Urinary bladder (tissue), 4 donors: ENCODE results near the gene TBCC. TPM values are rescaled to one million over a fixed set of nuclear protein-coding genes. Genes with fewer than 3 reads are reported as not detected.

Experiments used
- DNase-seq: peaks from one replicate; pipeline ENCODE4 v3.0.0-alpha.2; 2015; ENCODE audit errors: extremely low spot score
- H3K27ac ChIP-seq: one replicate; pipeline ENCODE4 v1.5.1; 2013; ENCODE audit warnings: low read depth, mild to moderate bottlenecking, moderate library complexity
- H3K36me3 ChIP-seq: one replicate; pipeline ENCODE4 v1.6.1; 2013; ENCODE audit warnings: mild to moderate bottlenecking, moderate library complexity; ENCODE audit not compliant: insufficient read depth
- H3K4me1 ChIP-seq: one replicate; pipeline ENCODE4 v1.6.1; 2013; ENCODE audit warnings: mild to moderate bottlenecking, moderate library complexity; ENCODE audit not compliant: insufficient read depth
- H3K4me3 ChIP-seq: one replicate; pipeline ENCODE4 v1.5.1; 2013; ENCODE audit warnings: low read depth, low read length
- WGBS: extraction: QIAGEN DNeasy Blood & Tissue Kit; methylation state at CpG from one replicate; pipeline ENCODE4 v1.1.7; 2013; 5-methylcytosine and 5-hydroxymethylcytosine counted together
- polyA plus RNA-seq: library from polyadenylated mRNA; stranded (reverse); fragments of 200-250 nt; gene quantifications from one replicate; pipeline ENCODE4 v1.2.3, GENCODE V29; 2013
- total RNA-seq: library from RNA; depleted of rRNA; stranded (reverse); fragments of >200 nt; gene quantifications from one replicate; pipeline ENCODE4 v1.2.3, GENCODE V29; 2014
- donor health status: healthy with polysubstance abuse.
- donor health status: healthy.

Gene TBCC
- total RNA-seq = 31.4 TPM
- polyA plus RNA-seq = 29.8 TPM

GRCh38 chr6:42745640-42746462 lies at the start of gene TBCC:
TSS of gene TBCC (minus strand) at chr6:42746103. CDS start at chr6:42746073, 30 bp downstream.
- under 1% methylated on average over 57 of the region's 57 CpGs for WGBS
- Histone ChIP-seq H3K4me3 (peak within 1 kb of the TSS; percentile 87), H3K36me3 (no peaks in the 10 kb centered on the region), H3K4me1 (no peaks in the 10 kb centered on the region), H3K27ac (peak within 1 kb of the TSS; percentile 95)
- DNase-seq = peak; percentile 98

- H3K4me1 ChIP-seq = no peaks in the 10 kb centered on the region
- no peak overlapping the region for H3K27ac ChIP-seq
- WGBS = 96% methylated on average over 1 of the region's 1 CpG
- H3K36me3 ChIP-seq = no peaks in the 10 kb centered on the region
- H3K4me3 ChIP-seq = no peak overlapping the region
- DNase-seq = no peak
Measured at GRCh38 chr6:42795651-42796050, 49.7 kb upstream of the TBCC start.

- WGBS = 88% methylated on average over 3 of the region's 3 CpGs
- Histone ChIP-seq H3K27ac (no peak overlapping the region), H3K36me3 (no peaks in the 10 kb centered on the region), H3K4me3 (no peak overlapping the region), H3K4me1 (no peaks in the 10 kb centered on the region)
- no peak for DNase-seq
Measured at GRCh38 chr6:42791706-42792320, 45.9 kb upstream of the TBCC start.

GRCh38 chr6:42790549-42791181 lies 44.8 kb upstream of the TBCC start:
- Histone ChIP-seq H3K27ac (no peak overlapping the region), H3K4me1 (no peaks in the 10 kb centered on the region), H3K36me3 (no peaks in the 10 kb centered on the region), H3K4me3 (no peak overlapping the region)
- 31% methylated on average over 5 of the region's 5 CpGs for WGBS
- no peak for DNase-seq

GRCh38 chr6:42788671-42789070 lies 42.8 kb upstream of the TBCC start:
- no peak overlapping the region for H3K4me3 ChIP-seq
- no peak for DNase-seq
- H3K4me1 ChIP-seq = no peaks in the 10 kb centered on the region
- WGBS = 86% methylated on average over 4 of the region's 4 CpGs
- no peak overlapping the region for H3K27ac ChIP-seq
- H3K36me3 ChIP-seq = no peaks in the 10 kb centered on the region

GRCh38 chr6:42787063-42787472 lies 41.2 kb upstream of the TBCC start:
- no peaks in the 10 kb centered on the region for H3K36me3 ChIP-seq
- no peaks in the 10 kb centered on the region for H3K4me1 ChIP-seq
- DNase-seq = no peak
- H3K27ac ChIP-seq = peak overlapping the region; percentile 19
- no peak overlapping the region for H3K4me3 ChIP-seq
- 75% methylated on average over 2 of the region's 2 CpGs for WGBS

GRCh38 chr6:42786525-42786985 lies 40.7 kb upstream of the TBCC start:
- DNase-seq = no peak
- H3K4me3 ChIP-seq = no peak overlapping the region
- 61% methylated on average over 3 of the region's 3 CpGs for WGBS
- no peaks in the 10 kb centered on the region for H3K36me3 ChIP-seq
- H3K27ac ChIP-seq = no peak overlapping the region
- no peaks in the 10 kb centered on the region for H3K4me1 ChIP-seq

GRCh38 chr6:42784717-42785498 lies 39.0 kb upstream of the TBCC start:
- WGBS = 62% methylated on average over 12 of the region's 12 CpGs
- Histone ChIP-seq H3K4me3 (peak overlapping the region; percentile 95), H3K4me1 (no peaks in the 10 kb centered on the region), H3K27ac (peak overlapping the region; percentile 100), H3K36me3 (no peaks in the 10 kb centered on the region)
- DNase-seq = no peak

GRCh38 chr6:42783876-42784642 lies 38.2 kb upstream of the TBCC start:
- H3K4me3 ChIP-seq = peak overlapping the region; percentile 95
- no peak for DNase-seq
- WGBS = under 1% methylated on average over 10 of the region's 10 CpGs
- peak overlapping the region; percentile 100 for H3K27ac ChIP-seq
- no peaks in the 10 kb centered on the region for H3K36me3 ChIP-seq
- H3K4me1 ChIP-seq = no peaks in the 10 kb centered on the region

- Histone ChIP-seq H3K27ac (peak overlapping the region; percentile 100), H3K4me3 (peak overlapping the region; percentile 95), H3K36me3 (no peaks in the 10 kb centered on the region), H3K4me1 (no peaks in the 10 kb centered on the region)
- DNase-seq = peak; percentile 32
- under 1% methylated on average over 79 of the region's 79 CpGs for WGBS
Measured at GRCh38 chr6:42783177-42783875, 37.4 kb upstream of the TBCC start.

GRCh38 chr6:42782689-42783176 lies 36.8 kb upstream of the TBCC start:
- Histone ChIP-seq H3K4me3 (peak overlapping the region; percentile 95), H3K4me1 (no peaks in the 10 kb centered on the region), H3K27ac (peak overlapping the region; percentile 100), H3K36me3 (no peaks in the 10 kb centered on the region)
- DNase-seq = peak; percentile 78
- WGBS = under 1% methylated on average over 49 of the region's 51 CpGs
